GM15510 (cell line): ENCODE results near the gene EREG.

Experiments used
- POLR2A ChIP-seq: IDR thresholded peaks from 3 replicates; pipeline ENCODE4 v1.6.1; 2011; ENCODE audit warnings: borderline replicate concordance; ENCODE audit not compliant: insufficient read length; ENCODE audit errors: extremely low read depth

The EREG gene

GRCh38 chr4:74423104-74423503, 58.2 kb downstream of the EREG start:
- TF ChIP-seq POLR2A: no peak

GRCh38 chr4:74424111-74424510, 59.2 kb downstream of the EREG start:
- TF ChIP-seq POLR2A: no peak

GRCh38 chr4:74426101-74426500, 61.2 kb downstream of the EREG start:
- TF ChIP-seq POLR2A: no peak

GRCh38 chr4:74428276-74428675, 63.3 kb downstream of the EREG start:
- no peak for TF ChIP-seq POLR2A

- TF ChIP-seq POLR2A: no peak
Measured at GRCh38 chr4:74431113-74431826, 66.3 kb downstream of the EREG start.

GRCh38 chr4:74433043-74433442, 68.1 kb downstream of the EREG start:
- TF ChIP-seq POLR2A: no peak

GRCh38 chr4:74433541-74434172, 68.7 kb downstream of the EREG start:
- TF ChIP-seq POLR2A: no peak

GRCh38 chr4:74435296-74435695, 70.4 kb downstream of the EREG start:
- TF ChIP-seq POLR2A: no peak

- TF ChIP-seq POLR2A: no peak
Measured at GRCh38 chr4:74437866-74438265, 72.9 kb downstream of the EREG start.
